HepG2 (cell line): Measurements from ENCODE around the gene XRCC1. TPM values are rescaled to one million over a fixed set of nuclear protein-coding genes. Genes with fewer than 3 reads are reported as not detected.

Experiments
- ATAC-seq: fragments of 200-7000 bp; cut with Tn5 transposase; 3 replicates; pipeline ENCODE4 v1.9.1; 2020; ENCODE audit warnings: mild to moderate bottlenecking, moderate library complexity
- BruUV-seq: library from RNA; stranded (reverse); fragments of 400-500 nt; replicated peaks from 2 replicates; lab custom pipeline; 2021; lab: Mats Ljungman, UMichigan
- CTCF ChIA-PET: fragments of 300-600 bp; formaldehyde crosslinking; extraction: SDS; loops from one replicate; lab custom pipeline; 2021; ENCODE audit warnings: low total read pairs, inconsistent platforms, low intra/inter-chr PET ratio; lab: Yijun Ruan, JAX
- POLR2A ChIA-PET: fragments of 350-600 bp; sonication (Branson Sonifier 250); formaldehyde crosslinking; loops from one replicate; lab custom pipeline; 2020; ENCODE audit warnings: antibody characterized with exemption, inconsistent platforms; lab: Yijun Ruan, JAX
- DNase-seq: peaks from one replicate; pipeline ENCODE4 v3.0.0-alpha.2; 2015; ENCODE audit warnings: low spot score
- FAIRE-seq: peaks from 3 replicates; lab custom pipeline; 2011; peaks lifted over from hg19 to GRCh38; lab: Jason Lieb, UNC
- H2AFZ ChIP-seq: one replicate; pipeline ENCODE4 v1.6.1; 2011; ENCODE audit warnings: low read length, inconsistent platforms
- H3K27ac ChIP-seq: fragments of 300-600 bp; 3 replicates; pipeline ENCODE4 v1.8.0; 2011; ENCODE audit warnings: mixed run types, mild to moderate bottlenecking, mixed read lengths, low read length, inconsistent platforms; ENCODE audit not compliant: insufficient read depth; ENCODE audit errors: extremely low read length
- H3K27me3 ChIP-seq, 2 experiments: fragments of 200-600 bp in 1 of 2; 2 replicates in 1 of 2; 3 replicates in 1 of 2; pipeline versions ENCODE4 v1.6.0 to v1.8.0; 2011; ENCODE audit warnings: low read length in 2 of 2, mild to moderate bottlenecking in 2 of 2, moderate library complexity in 2 of 2, inconsistent platforms in 1 of 2; ENCODE audit not compliant: insufficient read depth in 2 of 2, control insufficient read depth in 1 of 2
- H3K36me3 ChIP-seq, 2 experiments: fragments of 200-600 bp in 1 of 2; replicated peaks in 1 of 2; 2 replicates in 1 of 2; 3 replicates in 1 of 2; pipeline versions ENCODE4 v1.5.1 to v1.8.0; 2011; ENCODE audit warnings: low read length in 2 of 2, inconsistent platforms in 1 of 2; ENCODE audit not compliant: insufficient read depth in 2 of 2, control insufficient read depth in 1 of 2
- H3K4me1 ChIP-seq: 2 replicates; pipeline ENCODE4 v1.5.1; 2012; ENCODE audit warnings: low read length, inconsistent platforms; ENCODE audit not compliant: insufficient read depth
- H3K4me2 ChIP-seq: 2 replicates; pipeline ENCODE4 v1.6.0; 2011; ENCODE audit warnings: low read depth, low read length, inconsistent platforms
- H3K4me3 ChIP-seq, 3 experiments: fragments of 200-600 bp in 1 of 3; sonication (generic), shearing (Covaris generic) in 1 of 3; replicated peaks in 1 of 3; 2 replicates each; pipeline ENCODE4 v1.5.1; 2011 to 2016; ENCODE audit warnings: low read length in 3 of 3, inconsistent platforms in 2 of 3, low read depth in 2 of 3, mild to moderate bottlenecking in 2 of 3, control low read depth in 1 of 3, mixed read lengths in 1 of 3; ENCODE audit not compliant: insufficient read depth in 1 of 3
- H3K79me2 ChIP-seq: one replicate; pipeline ENCODE4 v1.6.1; 2011; ENCODE audit warnings: low read length, inconsistent platforms; ENCODE audit not compliant: insufficient read depth
- H3K9ac ChIP-seq: 2 replicates; pipeline ENCODE4 v1.6.0; 2011; ENCODE audit warnings: mild to moderate bottlenecking, low read depth, low read length, inconsistent platforms; ENCODE audit not compliant: insufficient read depth
- H3K9me3 ChIP-seq: 2 replicates; pipeline ENCODE4 v1.5.1; 2012; ENCODE audit warnings: mild to moderate bottlenecking, low read length
- H4K20me1 ChIP-seq: 2 replicates; pipeline ENCODE4 v1.6.0; 2011; ENCODE audit warnings: inconsistent platforms, mild to moderate bottlenecking, low read length, moderate library complexity; ENCODE audit not compliant: insufficient read depth
- ELF1 ChIP-seq: sonication (generic); formaldehyde crosslinking; IDR thresholded peaks from 2 replicates; pipeline ENCODE4 v1.4.0; 2020; ENCODE audit warnings: missing genetic modification reagents
- HDAC1 ChIP-seq: sonication (generic); formaldehyde crosslinking; IDR thresholded peaks from 2 replicates; pipeline ENCODE4 v1.5.1; 2020; ENCODE audit warnings: mild to moderate bottlenecking, missing genetic modification reagents
- HNF4G ChIP-seq, 2 experiments: sonication (generic) in 1 of 2; formaldehyde crosslinking in 1 of 2; IDR thresholded peaks; 2 replicates each; pipeline versions ENCODE4 v1.4.0 to v1.6.1; 2011 to 2020; ENCODE audit warnings: borderline replicate concordance in 2 of 2, low read depth in 2 of 2, mild to moderate bottlenecking in 2 of 2, low read length in 1 of 2, missing genetic modification reagents in 1 of 2, moderate library complexity in 1 of 2
- KDM5A ChIP-seq: fragments of 200-600 bp; sonication (generic); IDR thresholded peaks from 2 replicates; pipeline ENCODE4 v1.7.0; 2018; ENCODE audit warnings: antibody characterized with exemption, mild to moderate bottlenecking, low read length, borderline replicate concordance
- SOX5 ChIP-seq: IDR thresholded peaks from 2 replicates; pipeline ENCODE4 v1.6.1; 2016; ENCODE audit warnings: borderline replicate concordance
- ZNF225 ChIP-seq: sonication (generic); formaldehyde crosslinking; IDR thresholded peaks from 2 replicates; pipeline ENCODE4 v1.4.0; 2020; ENCODE audit warnings: mild to moderate bottlenecking, missing genetic modification reagents
- ZNF335 ChIP-seq: sonication (generic); formaldehyde crosslinking; IDR thresholded peaks from 2 replicates; pipeline ENCODE4 v1.4.0; 2020; ENCODE audit warnings: missing genetic modification reagents
- ZNF34 ChIP-seq: sonication (generic); formaldehyde crosslinking; IDR thresholded peaks from 2 replicates; pipeline ENCODE4 v1.4.0; 2020; ENCODE audit warnings: mild to moderate bottlenecking, missing genetic modification reagents, borderline replicate concordance
- ZNF446 ChIP-seq: sonication (generic); formaldehyde crosslinking; IDR thresholded peaks from 2 replicates; pipeline ENCODE4 v1.5.0; 2020; ENCODE audit warnings: mild to moderate bottlenecking, missing genetic modification reagents
- ZNF564 ChIP-seq: sonication (generic); formaldehyde crosslinking; IDR thresholded peaks from 2 replicates; pipeline ENCODE4 v1.8.1; 2023; ENCODE audit warnings: mild to moderate bottlenecking, missing genetic modification reagents
- whole genome bisulfite sequencing: methylation state at CpG from one replicate; pipeline ENCODE4 v1.1.6; 2017; ENCODE audit warnings: low lambda C conversion rate; 5-methylcytosine and 5-hydroxymethylcytosine counted together
- in situ Hi-C: cut with HindIII; loops from 2 replicates; pipeline ENCODE4 v1.10.0; 2017; ENCODE audit warnings: low pct_unique_long_range_greater_than_20kb; ENCODE audit not compliant: extremely low pct_ligation_motif_present
- intact Hi-C: fragments of 100-400 bp; cut with micrococcal nuclease; formaldehyde crosslinking; loops from one replicate; pipeline ENCODE4 v1.10.0; 2022; ENCODE audit not compliant: unreplicated experiment
- polyA plus RNA-seq, 8 experiments: library from polyadenylated mRNA; depleted of rRNA in 3 of 8; stranded (reverse) in 7 of 8; unstranded in 1 of 8; fragments of >200 nt; fragmentation: Illumina TruSeq in 4 of 8; extraction: Trizol in 4 of 8; gene quantifications; 2 replicates each; pipeline versions ENCODE4 v1.2.1 to v1.2.3, GENCODE V29; 2011 to 2016; ENCODE audit warnings: low read depth in 4 of 8, missing spikeins in 1 of 8, mixed read lengths in 1 of 8; ENCODE audit not compliant: insufficient read depth in 1 of 8
- total RNA-seq, 5 experiments: library from RNA; depleted of rRNA; stranded (reverse); fragments of >200 nt; fragmentation: Illumina TruSeq; extraction: Trizol; gene quantifications; 2 replicates each; pipeline ENCODE4 v1.2.3, GENCODE V29; 2016; ENCODE audit warnings: low read depth in 1 of 5
- TF ChIP-seq, protein P1 (sequence below): fragments of 450-650 bp; IDR thresholded peaks from 2 replicates; pipeline ENCODE4 v1.6.1; 2017; ENCODE audit warnings: mild to moderate bottlenecking
- TF ChIP-seq, protein P2 (sequence below): sonication (generic); formaldehyde crosslinking; IDR thresholded peaks from 2 replicates; pipeline ENCODE4 v1.5.0; 2020; ENCODE audit warnings: mild to moderate bottlenecking, missing genetic modification reagents
- TF ChIP-seq, protein P3 (sequence below): IDR thresholded peaks from 2 replicates; pipeline ENCODE4 v1.6.1; 2018; ENCODE audit warnings: missing genetic modification reagents, mild to moderate bottlenecking, missing compliant biosample characterization
- TF ChIP-seq, protein P4 (sequence below): sonication (generic); formaldehyde crosslinking; IDR thresholded peaks from 2 replicates; pipeline ENCODE4 v1.4.0; 2020; ENCODE audit warnings: missing genetic modification reagents

XRCC1 gene
- total and polyA plus RNA-seq, 2 of the 13 experiments (the other 11 are each of a cell fraction or from before 2014, with no cell fraction given): 24.7 to 26.3 TPM

- BruUV-seq: no TSS peak
- Histone ChIP-seq H3K36me3 (peaks cover 1 to 4% of the 10 kb centered on the region in 2 experiments; a peak in 2 of 5 replicates), H3K27me3 (no peaks in the 10 kb centered on the region; a peak in 1 of 5 replicates), H3K27ac (peak within 1 kb of the TSS; percentile 79), H2AFZ (peak within 1 kb of the TSS; percentile 34), H3K4me2 (peak within 1 kb of the TSS; percentile 84), H3K79me2 (peaks cover 11% of the 10 kb centered on the region), H3K4me3 (peak within 1 kb of the TSS; percentile 86 to 97 (median 95)), H3K4me1 (peaks cover 42% of the 10 kb centered on the region), H3K9ac (peak within 1 kb of the TSS; percentile 92), H3K9me3 (no peaks in the 10 kb centered on the region), H4K20me1 (no peaks in the 10 kb centered on the region)
- intact Hi-C loops: loop anchor here (1.0 to 2.0 kb wide), 2 partner anchors 42 to 57 kb away; no protein-coding TSS in a partner anchor
- ATAC-seq (peak; percentile 77), DNase-seq (peak; percentile 38), FAIRE-seq (no peak)
- in situ Hi-C loops: no loop called here
- POLR2A ChIA-PET: interaction anchor here (0.7 to 2.2 kb wide), 16 partner anchors 9 to 164 kb away, joined by 3 to 47 read pairs (median 6); partner anchors contain the start of genes IRGQ and ZNF576
- WGBS: 4% methylated on average over 20 of the region's 42 CpGs
- CTCF ChIA-PET: interaction anchor here (1.6 kb wide), 1 partner anchor 58 kb away, joined by 10 read pairs; no protein-coding TSS in a partner anchor
- peak; percentile 79 for TF ChIP-seq ELF1 (CRISPR knock-in tag)
- TF ChIP-seq, protein P1, sequence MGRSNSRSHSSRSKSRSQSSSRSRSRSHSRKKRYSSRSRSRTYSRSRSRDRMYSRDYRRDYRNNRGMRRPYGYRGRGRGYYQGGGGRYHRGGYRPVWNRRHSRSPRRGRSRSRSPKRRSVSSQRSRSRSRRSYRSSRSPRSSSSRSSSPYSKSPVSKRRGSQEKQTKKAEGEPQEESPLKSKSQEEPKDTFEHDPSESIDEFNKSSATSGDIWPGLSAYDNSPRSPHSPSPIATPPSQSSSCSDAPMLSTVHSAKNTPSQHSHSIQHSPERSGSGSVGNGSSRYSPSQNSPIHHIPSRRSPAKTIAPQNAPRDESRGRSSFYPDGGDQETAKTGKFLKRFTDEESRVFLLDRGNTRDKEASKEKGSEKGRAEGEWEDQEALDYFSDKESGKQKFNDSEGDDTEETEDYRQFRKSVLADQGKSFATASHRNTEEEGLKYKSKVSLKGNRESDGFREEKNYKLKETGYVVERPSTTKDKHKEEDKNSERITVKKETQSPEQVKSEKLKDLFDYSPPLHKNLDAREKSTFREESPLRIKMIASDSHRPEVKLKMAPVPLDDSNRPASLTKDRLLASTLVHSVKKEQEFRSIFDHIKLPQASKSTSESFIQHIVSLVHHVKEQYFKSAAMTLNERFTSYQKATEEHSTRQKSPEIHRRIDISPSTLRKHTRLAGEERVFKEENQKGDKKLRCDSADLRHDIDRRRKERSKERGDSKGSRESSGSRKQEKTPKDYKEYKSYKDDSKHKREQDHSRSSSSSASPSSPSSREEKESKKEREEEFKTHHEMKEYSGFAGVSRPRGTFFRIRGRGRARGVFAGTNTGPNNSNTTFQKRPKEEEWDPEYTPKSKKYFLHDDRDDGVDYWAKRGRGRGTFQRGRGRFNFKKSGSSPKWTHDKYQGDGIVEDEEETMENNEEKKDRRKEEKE: no peak
- TF ChIP-seq KDM5A: peak; percentile 62; the same call in 1 of the 2 replicates
- TF ChIP-seq HNF4G (IDR thresholded peaks at IDR 0.05; ENCODE audit: borderline replicate concordance, low read depth, low read length): no peak
- TF ChIP-seq HNF4G (CRISPR knock-in tag; IDR thresholded peaks at IDR 0.05; ENCODE audit: borderline replicate concordance, low read depth): peak; percentile 9; the same call in 1 of the 2 replicates
- TF ChIP-seq, protein P2, sequence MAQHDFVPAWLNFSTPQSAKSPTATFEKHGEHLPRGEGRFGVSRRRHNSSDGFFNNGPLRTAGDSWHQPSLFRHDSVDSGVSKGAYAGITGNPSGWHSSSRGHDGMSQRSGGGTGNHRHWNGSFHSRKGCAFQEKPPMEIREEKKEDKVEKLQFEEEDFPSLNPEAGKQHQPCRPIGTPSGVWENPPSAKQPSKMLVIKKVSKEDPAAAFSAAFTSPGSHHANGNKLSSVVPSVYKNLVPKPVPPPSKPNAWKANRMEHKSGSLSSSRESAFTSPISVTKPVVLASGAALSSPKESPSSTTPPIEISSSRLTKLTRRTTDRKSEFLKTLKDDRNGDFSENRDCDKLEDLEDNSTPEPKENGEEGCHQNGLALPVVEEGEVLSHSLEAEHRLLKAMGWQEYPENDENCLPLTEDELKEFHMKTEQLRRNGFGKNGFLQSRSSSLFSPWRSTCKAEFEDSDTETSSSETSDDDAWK (CRISPR knock-in tag): no peak
- TF ChIP-seq ZNF564 (CRISPR knock-in tag): peak; percentile 43; the same call in 1 of the 2 replicates
- TF ChIP-seq ZNF34: 0 out of 2 replicates have a peak, but pooled peaks have one; percentile 29
- TF ChIP-seq ZNF225: 0 out of 2 replicates have a peak, but pooled peaks have one; percentile 55
- TF ChIP-seq, protein P3, sequence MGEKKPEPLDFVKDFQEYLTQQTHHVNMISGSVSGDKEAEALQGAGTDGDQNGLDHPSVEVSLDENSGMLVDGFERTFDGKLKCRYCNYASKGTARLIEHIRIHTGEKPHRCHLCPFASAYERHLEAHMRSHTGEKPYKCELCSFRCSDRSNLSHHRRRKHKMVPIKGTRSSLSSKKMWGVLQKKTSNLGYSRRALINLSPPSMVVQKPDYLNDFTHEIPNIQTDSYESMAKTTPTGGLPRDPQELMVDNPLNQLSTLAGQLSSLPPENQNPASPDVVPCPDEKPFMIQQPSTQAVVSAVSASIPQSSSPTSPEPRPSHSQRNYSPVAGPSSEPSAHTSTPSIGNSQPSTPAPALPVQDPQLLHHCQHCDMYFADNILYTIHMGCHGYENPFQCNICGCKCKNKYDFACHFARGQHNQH (CRISPR knock-in tag): peak; percentile 13; the same call in 1 of the 2 replicates
- peak; percentile 72 for TF ChIP-seq HDAC1 (CRISPR knock-in tag)
- TF ChIP-seq, protein P4, sequence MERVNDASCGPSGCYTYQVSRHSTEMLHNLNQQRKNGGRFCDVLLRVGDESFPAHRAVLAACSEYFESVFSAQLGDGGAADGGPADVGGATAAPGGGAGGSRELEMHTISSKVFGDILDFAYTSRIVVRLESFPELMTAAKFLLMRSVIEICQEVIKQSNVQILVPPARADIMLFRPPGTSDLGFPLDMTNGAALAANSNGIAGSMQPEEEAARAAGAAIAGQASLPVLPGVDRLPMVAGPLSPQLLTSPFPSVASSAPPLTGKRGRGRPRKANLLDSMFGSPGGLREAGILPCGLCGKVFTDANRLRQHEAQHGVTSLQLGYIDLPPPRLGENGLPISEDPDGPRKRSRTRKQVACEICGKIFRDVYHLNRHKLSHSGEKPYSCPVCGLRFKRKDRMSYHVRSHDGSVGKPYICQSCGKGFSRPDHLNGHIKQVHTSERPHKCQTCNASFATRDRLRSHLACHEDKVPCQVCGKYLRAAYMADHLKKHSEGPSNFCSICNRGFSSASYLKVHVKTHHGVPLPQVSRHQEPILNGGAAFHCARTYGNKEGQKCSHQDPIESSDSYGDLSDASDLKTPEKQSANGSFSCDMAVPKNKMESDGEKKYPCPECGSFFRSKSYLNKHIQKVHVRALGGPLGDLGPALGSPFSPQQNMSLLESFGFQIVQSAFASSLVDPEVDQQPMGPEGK: peak; percentile 94; the same call in 1 of the 2 replicates
- no peak for TF ChIP-seq SOX5 (CRISPR knock-in tag)
- TF ChIP-seq ZNF335 (CRISPR knock-in tag): 0 out of 2 replicates have a peak, but pooled peaks have one; percentile 14
- no peak for TF ChIP-seq ZNF446 (CRISPR knock-in tag)
Observed at GRCh38 chr19:43504426-43505185, 70.7 kb downstream of the XRCC1 start, which contains the start of gene PHLDB3. PHLDB3 (minus strand) TSS chr19:43504746; CDS start chr19:43504118, 628 bp downstream.
